Right atrium auricular region (tissue), 2 donors: ENCODE measurements around the gene PRR36. TPM values are rescaled to one million over a fixed set of nuclear protein-coding genes. Genes with fewer than 3 reads are reported as not detected.

Experiments
- DNase-seq: peaks from one replicate; pipeline ENCODE4 v3.0.0-alpha.2; 2019; ENCODE audit warnings: low spot score
- H3K27ac ChIP-seq, 2 donors: fragments of 200-600 bp; sonication (generic); 1 replicate in 1 of 2; 2 replicates in 1 of 2; pipeline ENCODE4 v1.5.1; 2016 to 2019
- H3K27me3 ChIP-seq, 2 donors: fragments of 200-600 bp; sonication (generic); one replicate each; pipeline versions ENCODE4 v1.5.1 to v1.6.0; 2017 to 2019
- H3K36me3 ChIP-seq: fragments of 200-600 bp; sonication (generic); one replicate; pipeline ENCODE4 v1.5.1; 2016
- H3K4me1 ChIP-seq, 2 donors: fragments of 200-600 bp; sonication (generic); one replicate each; pipeline versions ENCODE4 v1.5.1 to v1.6.0; 2017 to 2019
- H3K4me3 ChIP-seq, 2 donors: fragments of 200-600 bp; sonication (generic); 1 replicate in 1 of 2; 2 replicates in 1 of 2; pipeline ENCODE4 v1.5.1; 2017 to 2019; ENCODE audit warnings: mild to moderate bottlenecking in 1 of 2, moderate library complexity in 1 of 2
- H3K9me3 ChIP-seq, 2 donors: fragments of 200-600 bp; sonication (generic); one replicate each; pipeline ENCODE4 v1.5.1; 2019
- CTCF ChIP-seq, 2 donors: fragments of 200-600 bp; sonication (generic); IDR thresholded peaks; one replicate each; pipeline ENCODE4 v1.5.1; 2019; ENCODE audit warnings: antibody characterized with exemption in 2 of 2
- total RNA-seq, 2 donors: library from RNA; depleted of rRNA; stranded (reverse); fragments of >200 nt; gene quantifications; one replicate each; pipeline ENCODE4 v1.1.0, GENCODE V29; 2016

Gene PRR36
- total RNA-seq, 2 donors from 2014 or later = not detected

GRCh38 chr19:7905859-7906258 lies 31.7 kb upstream of the PRR36 start:
- H3K27ac ChIP-seq = no peak overlapping the region
- H3K36me3 ChIP-seq = peaks cover 30% of the 10 kb centered on the region
- H3K27me3 ChIP-seq = no peaks in the 10 kb centered on the region
- H3K9me3 ChIP-seq = no peaks in the 10 kb centered on the region
- H3K4me3 ChIP-seq = no peak overlapping the region
- peaks cover 0 to 52% of the 10 kb centered on the region in 2 donors for H3K4me1 ChIP-seq
- no peak for TF ChIP-seq CTCF (IDR thresholded peaks at IDR 0.05)
- no peak for DNase-seq

- TF ChIP-seq CTCF (IDR thresholded peaks at IDR 0.05) = no peak
- Histone ChIP-seq H3K4me1 (peaks cover 0 to 52% of the 10 kb centered on the region in 2 donors), H3K4me3 (peak overlapping the region in 1 of 2 donors; percentile 90), H3K27ac (no peak overlapping the region), H3K36me3 (peaks cover 24% of the 10 kb centered on the region), H3K9me3 (no peaks in the 10 kb centered on the region), H3K27me3 (no peaks in the 10 kb centered on the region)
- DNase-seq = no peak
Measured at GRCh38 chr19:7905268-7905667, 31.1 kb upstream of the PRR36 start.

- no peak for DNase-seq
- Histone ChIP-seq H3K27ac (peak overlapping the region; percentile 85 to 87), H3K4me1 (peaks cover 0 to 52% of the 10 kb centered on the region in 2 donors), H3K4me3 (peak overlapping the region; percentile 90 to 94), H3K27me3 (no peaks in the 10 kb centered on the region), H3K9me3 (no peaks in the 10 kb centered on the region), H3K36me3 (peaks cover 17% of the 10 kb centered on the region)
- TF ChIP-seq CTCF (IDR thresholded peaks at IDR 0.05) = no peak
Measured at GRCh38 chr19:7904074-7905020, 30.2 kb upstream of the PRR36 start.

- peaks cover 0 to 48% of the 10 kb centered on the region in 2 donors for H3K4me1 ChIP-seq
- TF ChIP-seq CTCF (IDR thresholded peaks at IDR 0.05) = peak in 1 of 2 donors; percentile 83
- DNase-seq = peak; percentile 100
- no peaks in the 10 kb centered on the region for H3K9me3 ChIP-seq
- no peaks in the 10 kb centered on the region for H3K27me3 ChIP-seq
- peak within 1 kb of the TSS; percentile 90 to 94 for H3K4me3 ChIP-seq
- H3K36me3 ChIP-seq = peaks cover 17% of the 10 kb centered on the region
- peak within 1 kb of the TSS; percentile 85 to 87 for H3K27ac ChIP-seq
Measured at GRCh38 chr19:7903244-7904073, 29.3 kb upstream of the PRR36 start, which contains the start of gene MAP2K7. Gene MAP2K7, plus strand, starts transcription at chr19:7903877. Its CDS starts 68 bp downstream, at chr19:7903945.

- no peak for DNase-seq
- H3K9me3 ChIP-seq = no peaks in the 10 kb centered on the region
- peaks cover 0 to 42% of the 10 kb centered on the region in 2 donors for H3K4me1 ChIP-seq
- H3K36me3 ChIP-seq = peaks cover 17% of the 10 kb centered on the region
- no peak for TF ChIP-seq CTCF (IDR thresholded peaks at IDR 0.05)
- peak overlapping the region; percentile 40 to 90 for H3K4me3 ChIP-seq
- no peaks in the 10 kb centered on the region for H3K27me3 ChIP-seq
- H3K27ac ChIP-seq = peak overlapping the region; percentile 77 to 85
Measured at GRCh38 chr19:7902796-7903243, 28.6 kb upstream of the PRR36 start.
